ENCODE data around the gene PRKAG2. TPM values are rescaled to one million over a fixed set of nuclear protein-coding genes. Genes with fewer than 3 reads are reported as not detected.

PRKAG2 gene
- polyA plus RNA-seq, 3 donors = 29.2 to 59.8 (median 30.9) TPM

DNA sequence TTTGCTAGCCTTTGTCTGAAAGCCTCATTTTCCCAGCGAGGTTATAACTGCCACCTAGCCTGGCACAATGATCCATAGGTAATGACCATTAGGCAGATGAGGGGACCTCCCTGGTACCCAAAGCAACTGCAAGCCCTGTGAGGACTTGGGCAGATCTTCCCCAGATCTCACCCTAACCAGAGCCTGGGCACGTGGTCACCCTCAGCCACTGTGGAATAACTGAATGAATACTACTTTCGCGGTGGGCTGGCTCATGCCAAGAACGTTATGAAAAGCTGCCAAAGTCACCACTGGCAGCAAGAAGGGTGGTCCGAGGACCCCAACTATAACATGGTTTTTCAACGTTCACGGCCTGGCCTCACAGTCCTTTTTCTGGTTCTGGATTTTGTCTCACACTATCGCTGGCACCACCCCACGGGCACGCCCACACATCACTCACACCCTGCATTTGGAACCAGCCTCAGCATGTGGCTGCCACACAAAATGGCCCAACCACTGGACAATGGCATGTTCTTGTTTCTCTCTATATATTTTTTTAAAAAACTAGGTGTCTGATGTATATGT lies 3.4 kb downstream of the PRKAG2 start:
- DNase-seq = no peak
- Histone ChIP-seq H3K79me2 (ENCODE audit: insufficient read depth, low read length) (peaks cover 79% of the 10 kb centered on the region), H3K4me2 (replicated peaks; ENCODE audit: extremely low read depth, low read length, poor library complexity, severe bottlenecking) (no peak overlapping the region), H4K20me1 (ENCODE audit: insufficient read depth, low read length) (peaks cover 65% of the 10 kb centered on the region), H2AFZ (ENCODE audit: insufficient read depth, low read depth, low read length, poor library complexity, severe bottlenecking) (no peak overlapping the region), H3K4me3 (replicated peaks in 1 of 3; ENCODE audit: low read depth in 2 of 3, low read length in 3 of 3) (no peak overlapping the region), H3K9me3 (replicated peaks in 1 of 2; ENCODE audit: control insufficient read depth in 1 of 2, insufficient read depth in 1 of 2, low read length in 2 of 2) (no peaks in the 10 kb centered on the region), H3K27ac (ENCODE audit: low read depth in 1 of 2, low read length in 2 of 2) (peak overlapping the region in 1 of 2 donors; percentile 26), H3K4me1 (ENCODE audit: control insufficient read depth in 1 of 2, insufficient read depth in 2 of 2, low read length in 2 of 2) (peaks cover 40 to 71% of the 10 kb centered on the region in 2 donors), H3K27me3 (ENCODE audit: control insufficient read depth in 2 of 2, insufficient read depth in 2 of 2, low read length in 2 of 2) (no peaks in the 10 kb centered on the region), H3K9ac (ENCODE audit: insufficient read depth, low read length, poor library complexity, severe bottlenecking) (no peak overlapping the region), H3K36me3 (replicated peaks in 1 of 2; ENCODE audit: control insufficient read depth in 1 of 2, insufficient read depth in 2 of 2, low read length in 2 of 2) (peaks cover 4 to 21% of the 10 kb centered on the region in 2 donors)
- 98% methylated on average over 10 of the region's 11 CpGs for WGBS (ENCODE audit: insufficient coverage)
- TF ChIP-seq, protein P1, sequence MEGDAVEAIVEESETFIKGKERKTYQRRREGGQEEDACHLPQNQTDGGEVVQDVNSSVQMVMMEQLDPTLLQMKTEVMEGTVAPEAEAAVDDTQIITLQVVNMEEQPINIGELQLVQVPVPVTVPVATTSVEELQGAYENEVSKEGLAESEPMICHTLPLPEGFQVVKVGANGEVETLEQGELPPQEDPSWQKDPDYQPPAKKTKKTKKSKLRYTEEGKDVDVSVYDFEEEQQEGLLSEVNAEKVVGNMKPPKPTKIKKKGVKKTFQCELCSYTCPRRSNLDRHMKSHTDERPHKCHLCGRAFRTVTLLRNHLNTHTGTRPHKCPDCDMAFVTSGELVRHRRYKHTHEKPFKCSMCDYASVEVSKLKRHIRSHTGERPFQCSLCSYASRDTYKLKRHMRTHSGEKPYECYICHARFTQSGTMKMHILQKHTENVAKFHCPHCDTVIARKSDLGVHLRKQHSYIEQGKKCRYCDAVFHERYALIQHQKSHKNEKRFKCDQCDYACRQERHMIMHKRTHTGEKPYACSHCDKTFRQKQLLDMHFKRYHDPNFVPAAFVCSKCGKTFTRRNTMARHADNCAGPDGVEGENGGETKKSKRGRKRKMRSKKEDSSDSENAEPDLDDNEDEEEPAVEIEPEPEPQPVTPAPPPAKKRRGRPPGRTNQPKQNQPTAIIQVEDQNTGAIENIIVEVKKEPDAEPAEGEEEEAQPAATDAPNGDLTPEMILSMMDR (IDR thresholded peaks at IDR 0.05) = no peak
- Mint-ChIP-seq H3K4me3 (peak overlapping the region in 1 of 2 donors; percentile 49), H3K27me3 (ENCODE audit: low read depth in 3 of 3) (peaks cover 0 to 3% (median 0%) of the 10 kb centered on the region in 3 donors), H3K27ac (peak overlapping the region in 2 of 7 donors; percentile 66 to 68), H3K4me1 (peaks cover 55% of the 10 kb centered on the region), H3K9me3 (peaks cover 0 to 2% (median 0%) of the 10 kb centered on the region in 7 donors), H3K36me3 (peaks cover 26 to 30% of the 10 kb centered on the region in 2 donors)
- intact Hi-C loops (cut with micrococcal nuclease) = loop anchor here in 1 of 2 donors (10.0 kb wide), 1 partner anchor 121 kb away; no protein-coding TSS in a partner anchor

DNA sequence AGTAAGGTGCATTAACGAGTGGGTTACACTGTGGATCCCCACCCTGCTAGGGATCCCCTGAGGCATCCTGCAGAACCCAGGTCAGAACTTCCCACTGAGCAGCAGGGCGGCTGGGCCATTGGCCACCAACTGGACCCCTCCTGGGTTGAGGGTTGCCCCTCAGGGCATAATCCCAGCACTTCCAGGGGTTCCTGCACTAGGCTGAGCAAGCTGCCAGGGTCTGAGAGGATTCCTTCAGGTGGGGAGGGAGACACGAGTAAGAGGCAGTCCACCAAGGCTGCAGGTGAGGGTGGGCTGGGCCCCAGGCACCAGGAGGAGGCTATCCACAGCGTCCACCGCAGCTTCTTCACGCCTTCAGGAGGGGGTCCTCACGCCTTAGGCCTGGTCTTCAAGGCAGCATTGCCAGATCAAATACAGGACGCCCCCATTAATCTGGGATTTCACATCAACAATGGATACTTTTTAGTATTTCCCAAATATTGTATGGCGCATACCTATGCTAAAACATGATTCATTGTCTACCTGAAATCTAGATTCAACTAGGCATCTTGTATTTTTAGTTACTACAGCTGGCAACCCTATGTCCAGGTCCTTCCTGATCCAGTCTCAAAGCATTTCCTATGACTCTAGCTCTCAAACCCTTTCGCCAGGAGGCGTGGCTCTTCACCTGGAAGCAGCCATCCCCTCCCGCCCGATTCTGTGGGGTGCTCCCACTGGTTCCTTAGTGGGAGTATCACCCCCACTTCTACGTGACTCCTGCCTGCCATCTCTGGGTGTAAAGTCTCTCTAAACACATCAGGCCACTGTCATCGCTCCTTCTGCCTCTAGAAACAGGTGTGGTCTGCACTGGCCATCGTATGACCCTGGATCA lies 4.1 kb downstream of the PRKAG2 start:
- Mint-ChIP-seq H3K36me3 (peaks cover 34 to 36% of the 10 kb centered on the region in 2 donors), H3K27ac (peak overlapping the region in 3 of 7 donors; percentile 50 to 68 (median 66)), H3K9me3 (peaks cover 0 to 2% (median 0%) of the 10 kb centered on the region in 7 donors), H3K4me1 (peaks cover 54% of the 10 kb centered on the region), H3K27me3 (ENCODE audit: low read depth in 3 of 3) (no peaks in the 10 kb centered on the region), H3K4me3 (peak overlapping the region in 1 of 2 donors; percentile 49)
- peaks cover 4 to 28% of the 10 kb centered on the region in 2 donors for H3K36me3 ChIP-seq (replicated peaks in 1 of 2; ENCODE audit: control insufficient read depth in 1 of 2, insufficient read depth in 2 of 2, low read length in 2 of 2)
- H2AFZ ChIP-seq (ENCODE audit: insufficient read depth, low read depth, low read length, poor library complexity, severe bottlenecking) = no peak overlapping the region
- H3K9ac ChIP-seq (ENCODE audit: insufficient read depth, low read length, poor library complexity, severe bottlenecking) = no peak overlapping the region
- no peaks in the 10 kb centered on the region for H3K9me3 ChIP-seq (replicated peaks in 1 of 2; ENCODE audit: control insufficient read depth in 1 of 2, insufficient read depth in 1 of 2, low read length in 2 of 2)
- H3K4me3 ChIP-seq (replicated peaks in 1 of 3; ENCODE audit: low read depth in 2 of 3, low read length in 3 of 3) = no peak overlapping the region
- H3K4me2 ChIP-seq (replicated peaks; ENCODE audit: extremely low read depth, low read length, poor library complexity, severe bottlenecking) = no peak overlapping the region
- peak overlapping the region in 1 of 2 donors; percentile 26 for H3K27ac ChIP-seq (ENCODE audit: low read depth in 1 of 2, low read length in 2 of 2)
- no peak for DNase-seq
- TF ChIP-seq, protein P1 (IDR thresholded peaks at IDR 0.05) = no peak
- WGBS (ENCODE audit: insufficient coverage) = 98% methylated on average over 13 of the region's 16 CpGs
- no peaks in the 10 kb centered on the region for H3K27me3 ChIP-seq (ENCODE audit: control insufficient read depth in 2 of 2, insufficient read depth in 2 of 2, low read length in 2 of 2)
- peaks cover 33 to 64% of the 10 kb centered on the region in 2 donors for H3K4me1 ChIP-seq (ENCODE audit: control insufficient read depth in 1 of 2, insufficient read depth in 2 of 2, low read length in 2 of 2)
- peaks cover 72% of the 10 kb centered on the region for H4K20me1 ChIP-seq (ENCODE audit: insufficient read depth, low read length)
- intact Hi-C loops (cut with micrococcal nuclease) = loop anchor here in 1 of 2 donors (10.0 kb wide), 1 partner anchor 122 kb away; no protein-coding TSS in a partner anchor
- H3K79me2 ChIP-seq (ENCODE audit: insufficient read depth, low read length) = peaks cover 86% of the 10 kb centered on the region
